ENCODE data around the gene USP51. TPM values are rescaled to one million over a fixed set of nuclear protein-coding genes. Genes with fewer than 3 reads are reported as not detected.
"Not testable (repeated sequence)": the region's sequence is repeated elsewhere in the genome, so short reads cannot be mapped to it uniquely, and the experiment has no call there.

The USP51 gene
- total RNA-seq, 3 donors from 2014 or later (not counting 1 experiment from before 2014, with no cell fraction given) = 0.50 to 0.86 (median 0.85) TPM

DNA sequence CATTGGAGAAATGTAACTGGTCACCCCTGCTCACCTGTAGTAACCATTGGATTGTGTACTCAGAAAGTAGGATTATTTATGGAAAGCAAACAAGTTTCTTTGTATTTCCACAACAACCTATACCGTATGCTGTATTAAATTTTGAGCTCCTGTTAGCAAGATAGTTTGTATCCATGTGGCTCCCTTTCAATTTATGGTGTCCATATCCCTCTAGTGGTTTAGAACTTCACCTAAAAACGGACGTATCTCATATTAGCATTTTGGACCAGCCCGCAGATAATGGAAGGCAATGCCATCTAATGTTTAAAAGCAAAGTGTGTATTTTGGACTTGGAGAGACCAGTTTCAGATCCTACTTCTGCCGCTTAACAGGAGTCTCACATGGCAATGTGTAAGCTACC, 17.4 kb upstream of the USP51 start:
- H3K4me1 ChIP-seq (ENCODE audit: control insufficient read depth, insufficient read depth, low read length); H3K9me3 ChIP-seq (ENCODE audit: control insufficient read depth, insufficient read depth, low read length); DNase-seq; H3K36me3 Mint-ChIP-seq; ATAC-seq; H3K4me3 ChIP-seq (ENCODE audit: low read length); H3K4me1 Mint-ChIP-seq; H3K4me3 Mint-ChIP-seq; H3K27me3 Mint-ChIP-seq (ENCODE audit: low read depth in 2 of 2); H3K27me3 ChIP-seq (ENCODE audit: control insufficient read depth, insufficient read depth, low read length); H3K9me3 Mint-ChIP-seq; H3K27ac Mint-ChIP-seq; H3K27ac ChIP-seq (ENCODE audit: low read length); H3K36me3 ChIP-seq (ENCODE audit: control insufficient read depth, insufficient read depth, low read length); intact Hi-C loops (cut with micrococcal nuclease): not testable (repeated sequence)
- WGBS (ENCODE audit: insufficient coverage) = no CpG with 5 or more reads among the region's 5 CpGs

DNA sequence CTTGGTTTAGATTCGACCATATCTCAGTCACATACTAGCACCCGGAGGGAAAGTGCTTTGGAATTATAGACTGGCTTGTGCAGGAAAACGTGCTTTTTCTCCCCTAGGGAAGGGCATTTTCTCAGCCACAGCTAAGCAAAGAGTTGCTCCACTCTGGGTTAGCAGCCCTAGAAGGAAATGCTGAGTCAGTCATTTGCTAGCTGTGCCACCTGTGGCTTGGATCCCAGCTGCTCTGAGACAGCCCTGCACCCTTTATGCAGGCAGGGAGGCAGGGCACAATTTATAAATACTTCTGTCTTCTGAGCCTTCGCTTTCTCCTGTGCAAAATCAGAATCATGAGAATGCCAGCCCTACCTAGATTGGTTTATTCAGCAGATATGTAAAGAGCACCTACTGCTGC, 1.3 kb upstream of the USP51 start:
- no peaks in the 10 kb centered on the region for H3K9me3 Mint-ChIP-seq
- intact Hi-C loops (cut with micrococcal nuclease) = no loop called here
- H3K36me3 ChIP-seq (ENCODE audit: control insufficient read depth, insufficient read depth, low read length) = no peaks in the 10 kb centered on the region
- 67% methylated on average over 3 of the region's 4 CpGs for WGBS (ENCODE audit: insufficient coverage)
- DNase-seq (no peak), ATAC-seq (no peak)
- peaks cover 11% of the 10 kb centered on the region for H3K4me1 ChIP-seq (ENCODE audit: control insufficient read depth, insufficient read depth, low read length)
- no peaks in the 10 kb centered on the region for H3K36me3 Mint-ChIP-seq
- TF ChIP-seq, protein P1, sequence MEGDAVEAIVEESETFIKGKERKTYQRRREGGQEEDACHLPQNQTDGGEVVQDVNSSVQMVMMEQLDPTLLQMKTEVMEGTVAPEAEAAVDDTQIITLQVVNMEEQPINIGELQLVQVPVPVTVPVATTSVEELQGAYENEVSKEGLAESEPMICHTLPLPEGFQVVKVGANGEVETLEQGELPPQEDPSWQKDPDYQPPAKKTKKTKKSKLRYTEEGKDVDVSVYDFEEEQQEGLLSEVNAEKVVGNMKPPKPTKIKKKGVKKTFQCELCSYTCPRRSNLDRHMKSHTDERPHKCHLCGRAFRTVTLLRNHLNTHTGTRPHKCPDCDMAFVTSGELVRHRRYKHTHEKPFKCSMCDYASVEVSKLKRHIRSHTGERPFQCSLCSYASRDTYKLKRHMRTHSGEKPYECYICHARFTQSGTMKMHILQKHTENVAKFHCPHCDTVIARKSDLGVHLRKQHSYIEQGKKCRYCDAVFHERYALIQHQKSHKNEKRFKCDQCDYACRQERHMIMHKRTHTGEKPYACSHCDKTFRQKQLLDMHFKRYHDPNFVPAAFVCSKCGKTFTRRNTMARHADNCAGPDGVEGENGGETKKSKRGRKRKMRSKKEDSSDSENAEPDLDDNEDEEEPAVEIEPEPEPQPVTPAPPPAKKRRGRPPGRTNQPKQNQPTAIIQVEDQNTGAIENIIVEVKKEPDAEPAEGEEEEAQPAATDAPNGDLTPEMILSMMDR (IDR thresholded peaks at IDR 0.05) = no peak
- peaks cover 0 to 4% of the 10 kb centered on the region in 2 donors for H3K27me3 Mint-ChIP-seq (ENCODE audit: low read depth in 2 of 2)
- no peak overlapping the region for H3K27ac Mint-ChIP-seq
- peaks cover 0 to 12% of the 10 kb centered on the region in 2 donors for H3K4me1 Mint-ChIP-seq
- no peak overlapping the region for H3K4me3 ChIP-seq (ENCODE audit: low read length)
- H3K27ac ChIP-seq (ENCODE audit: low read length) = no peak overlapping the region
- peak overlapping the region; percentile 29 for H3K4me3 Mint-ChIP-seq
- H3K9me3 ChIP-seq (ENCODE audit: control insufficient read depth, insufficient read depth, low read length) = no peaks in the 10 kb centered on the region
- no peaks in the 10 kb centered on the region for H3K27me3 ChIP-seq (ENCODE audit: control insufficient read depth, insufficient read depth, low read length)

DNA sequence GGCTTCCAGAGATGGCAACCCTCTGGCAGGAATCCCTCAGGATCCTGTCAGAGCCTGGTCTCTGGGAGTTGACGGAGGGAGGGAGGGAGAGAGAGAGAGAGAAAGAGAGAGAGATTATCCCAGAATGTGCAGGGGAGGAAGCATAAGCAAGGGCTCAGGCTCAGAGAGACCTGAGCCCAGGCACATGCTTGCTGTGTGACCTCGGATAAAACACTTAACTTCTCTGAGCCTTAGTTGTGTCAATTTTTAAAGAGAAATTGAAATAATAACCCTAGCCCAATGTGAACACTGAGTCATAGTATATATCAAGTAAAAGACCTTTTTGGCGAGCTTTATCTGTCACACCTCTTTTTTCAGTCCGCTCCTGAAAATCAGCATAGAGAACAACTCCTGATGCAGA, 473 bp upstream of the USP51 start:
- H3K36me3 Mint-ChIP-seq = no peaks in the 10 kb centered on the region
- H3K4me3 ChIP-seq (ENCODE audit: low read length) = no peak overlapping the region
- no peak for ATAC-seq
- H3K4me3 Mint-ChIP-seq = peak overlapping the region; percentile 91
- intact Hi-C loops (cut with micrococcal nuclease) = no loop called here
- H3K4me1 Mint-ChIP-seq = peaks cover 0 to 12% of the 10 kb centered on the region in 2 donors
- no peak overlapping the region for H3K27ac ChIP-seq (ENCODE audit: low read length)
- H3K9me3 ChIP-seq (ENCODE audit: control insufficient read depth, insufficient read depth, low read length) = no peaks in the 10 kb centered on the region
- TF ChIP-seq, protein P1 (IDR thresholded peaks at IDR 0.05) = no peak
- no peaks in the 10 kb centered on the region for H3K36me3 ChIP-seq (ENCODE audit: control insufficient read depth, insufficient read depth, low read length)
- no peaks in the 10 kb centered on the region for H3K9me3 Mint-ChIP-seq
- H3K4me1 ChIP-seq (ENCODE audit: control insufficient read depth, insufficient read depth, low read length) = peaks cover 11% of the 10 kb centered on the region
- no peak for DNase-seq
- no peaks in the 10 kb centered on the region for H3K27me3 ChIP-seq (ENCODE audit: control insufficient read depth, insufficient read depth, low read length)
- WGBS (ENCODE audit: insufficient coverage) = 72% methylated on average over 3 of the region's 4 CpGs
- H3K27me3 Mint-ChIP-seq (ENCODE audit: low read depth in 2 of 2) = peaks cover 0 to 4% of the 10 kb centered on the region in 2 donors
- H3K27ac Mint-ChIP-seq = peak overlapping the region in 1 of 2 donors; percentile 91

DNA sequence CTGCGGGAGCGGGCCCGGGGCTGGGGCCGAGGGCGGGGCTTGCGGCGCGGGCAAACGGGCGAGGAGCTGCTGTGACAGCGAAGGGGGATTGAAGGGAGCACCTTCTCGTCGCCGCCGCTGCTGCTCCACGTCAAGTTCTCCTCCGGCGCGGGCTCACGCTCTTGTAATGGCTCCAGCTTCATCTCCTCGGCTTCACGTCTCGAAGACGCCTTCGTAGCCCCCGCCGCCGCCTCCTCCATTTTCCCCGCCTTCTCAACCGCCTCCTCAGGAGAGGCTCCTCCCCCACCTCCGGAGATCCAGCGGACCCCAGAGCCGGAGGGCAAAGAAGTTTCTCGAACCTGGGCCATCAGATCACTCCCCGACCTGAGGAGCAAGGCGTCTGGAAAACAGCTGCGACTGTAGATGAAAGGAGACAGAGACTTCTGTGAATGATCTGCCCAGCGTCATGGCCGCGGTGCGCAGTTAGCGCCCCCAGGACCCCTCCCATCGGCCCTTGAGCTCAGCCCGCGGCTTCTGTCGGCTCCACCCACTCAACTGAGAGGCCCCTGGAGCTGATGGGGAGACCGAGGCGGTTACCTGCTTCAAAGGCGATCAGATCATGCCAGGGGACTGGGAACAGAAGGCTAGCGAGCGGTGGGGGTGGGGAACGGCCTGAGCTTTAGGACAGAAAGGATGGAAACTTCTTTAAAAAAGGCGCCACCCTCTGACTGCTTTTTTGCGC, 895 bp downstream of the USP51 start:
- TF ChIP-seq, protein P1 (IDR thresholded peaks at IDR 0.05) = no peak
- Histone ChIP-seq H3K4me3 (ENCODE audit: low read length) (peak overlapping the region; percentile 94), H3K4me1 (ENCODE audit: control insufficient read depth, insufficient read depth, low read length) (peaks cover 11% of the 10 kb centered on the region), H3K27ac (ENCODE audit: low read length) (peak overlapping the region; percentile 90), H3K27me3 (ENCODE audit: control insufficient read depth, insufficient read depth, low read length) (no peaks in the 10 kb centered on the region), H3K9me3 (ENCODE audit: control insufficient read depth, insufficient read depth, low read length) (no peaks in the 10 kb centered on the region), H3K36me3 (ENCODE audit: control insufficient read depth, insufficient read depth, low read length) (no peaks in the 10 kb centered on the region)
- intact Hi-C loops (cut with micrococcal nuclease) = no loop called here
- Mint-ChIP-seq H3K9me3 (no peaks in the 10 kb centered on the region), H3K27me3 (ENCODE audit: low read depth in 2 of 2) (peaks cover 0 to 4% of the 10 kb centered on the region in 2 donors), H3K4me1 (peaks cover 0 to 12% of the 10 kb centered on the region in 2 donors), H3K27ac (peak overlapping the region; percentile 74 to 91), H3K36me3 (no peaks in the 10 kb centered on the region), H3K4me3 (peak overlapping the region; percentile 91)
- DNase-seq = peak; percentile 45 to 76
- ATAC-seq = peak; percentile 73 to 81 (median 77)
- under 1% methylated on average over 54 of the region's 54 CpGs for WGBS (ENCODE audit: insufficient coverage)

Measured in natural killer cell (primary cell).